Upper lobe of left lung (tissue), 6 donors: ENCODE measurements around the gene FBXW8. TPM values are rescaled to one million over a fixed set of nuclear protein-coding genes. Genes with fewer than 3 reads are reported as not detected.

Experiments
- ATAC-seq, 2 donors: fragments of 200-7000 bp; cut with Tn5 transposase; one replicate each; pipeline ENCODE4 v1.9.1; 2022; ENCODE audit warnings: mild to moderate bottlenecking in 2 of 2, moderate library complexity in 2 of 2; ENCODE audit not compliant: low FRiP score in 2 of 2
- DNase-seq, 2 donors: peaks; one replicate each; pipeline ENCODE4 v3.0.0-alpha.2; 2019 to 2020
- H3K27ac ChIP-seq, 4 donors: fragments of 200-600 bp; sonication (generic); one replicate each; pipeline ENCODE4 v1.5.1; 2016 to 2019
- H3K27me3 ChIP-seq, 4 donors: fragments of 200-600 bp; sonication (generic); one replicate each; pipeline ENCODE4 v1.5.1; 2017 to 2019
- H3K36me3 ChIP-seq, 4 donors: fragments of 200-600 bp; sonication (generic); one replicate each; pipeline ENCODE4 v1.5.1; 2016 to 2019
- H3K4me1 ChIP-seq, 4 donors: fragments of 200-600 bp; sonication (generic); one replicate each; pipeline ENCODE4 v1.5.1; 2018 to 2019
- H3K4me3 ChIP-seq, 4 donors: fragments of 200-600 bp; sonication (generic); one replicate each; pipeline ENCODE4 v1.5.1; 2017 to 2019; ENCODE audit warnings: mild to moderate bottlenecking in 2 of 4, moderate library complexity in 1 of 4
- H3K9me3 ChIP-seq, 4 donors: fragments of 200-600 bp; sonication (generic); one replicate each; pipeline ENCODE4 v1.5.1; 2018 to 2019
- CTCF ChIP-seq, 6 experiments: fragments of 450-650 bp in 4 of 6; fragments of 200-600 bp in 2 of 6; sonication (generic) in 2 of 6; IDR thresholded peaks; one replicate each; pipeline ENCODE4 v1.5.1; 2016 to 2019; ENCODE audit warnings: antibody characterized with exemption in 6 of 6
- EP300 ChIP-seq, 4 donors: sonication (generic); formaldehyde crosslinking; IDR thresholded peaks; one replicate each; pipeline ENCODE4 v1.5.1; 2017; ENCODE audit warnings: antibody characterized with exemption in 4 of 4, control low read depth in 2 of 4
- POLR2A ChIP-seq, 4 donors: fragments of 450-650 bp; IDR thresholded peaks; one replicate each; pipeline ENCODE4 v1.5.1; 2016 to 2017; ENCODE audit warnings: antibody characterized with exemption in 4 of 4, mild to moderate bottlenecking in 2 of 4
- POLR2AphosphoS5 ChIP-seq, 2 donors: sonication (generic); formaldehyde crosslinking; IDR thresholded peaks; one replicate each; pipeline ENCODE4 v1.5.1; 2017; ENCODE audit warnings: antibody characterized with exemption in 2 of 2
- WGBS, 2 donors: methylation state at CpG; one replicate each; pipeline ENCODE4 v1.1.5; 2017 to 2018; 5-methylcytosine and 5-hydroxymethylcytosine counted together
- total RNA-seq, 6 donors: library from RNA; depleted of rRNA in 4 of 6; stranded (reverse); fragments of >200 nt in 4 of 6; gene quantifications; one replicate each; pipeline versions ENCODE4 v1.1.0 to v1.2.1, GENCODE V29; 2016 to 2021
- donor health status: DM: no; HTN: no; CAD: no; lungs with moderate emphysema.
- donor health status: DM: no; HTN: yes; CAD: no; lungs with severe emphysema.

Gene FBXW8
- total RNA-seq, 6 donors from 2014 or later: 14.7 to 52.4 (median 18.6) TPM

DNA sequence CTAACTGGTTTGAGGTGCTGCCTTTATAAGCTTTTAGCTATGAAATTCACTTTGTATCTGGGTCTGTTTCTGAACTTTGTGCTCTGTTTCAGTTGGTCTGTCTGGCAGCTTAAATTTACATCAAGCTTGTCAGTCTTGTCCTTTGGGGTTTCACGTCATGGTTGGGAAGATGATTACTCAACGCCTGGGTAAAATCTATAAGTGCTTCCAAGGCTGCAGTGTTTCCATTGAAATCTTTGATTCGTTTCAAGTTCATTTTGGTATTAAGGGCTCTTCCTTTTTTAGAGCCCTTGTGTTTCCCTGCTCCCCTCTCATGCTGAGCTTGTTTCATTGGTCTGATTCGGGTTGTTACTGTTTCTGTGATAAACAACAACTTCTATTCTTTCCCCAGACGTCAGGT is 58.2 kb downstream of the FBXW8 start:
- no peak for DNase-seq
- no peak for TF ChIP-seq EP300 (IDR thresholded peaks at IDR 0.05)
- TF ChIP-seq CTCF (IDR thresholded peaks at IDR 0.05): no peak
- TF ChIP-seq POLR2AphosphoS5 (IDR thresholded peaks at IDR 0.05): no peak
- no peak for TF ChIP-seq POLR2A (IDR thresholded peaks at IDR 0.05)
- Histone ChIP-seq H3K4me1 (no peaks in the 10 kb centered on the region), H3K4me3 (no peak overlapping the region), H3K27me3 (no peaks in the 10 kb centered on the region), H3K27ac (no peak overlapping the region), H3K9me3 (no peaks in the 10 kb centered on the region), H3K36me3 (peaks cover 0 to 44% (median 13%) of the 10 kb centered on the region in 4 donors)
- 83 to 87% methylated on average over 5 of the region's 5 CpGs for WGBS, 2 donors
- ATAC-seq: no peak

- TF ChIP-seq EP300 (IDR thresholded peaks at IDR 0.05) (no peak), POLR2A (IDR thresholded peaks at IDR 0.05) (no peak), POLR2AphosphoS5 (IDR thresholded peaks at IDR 0.05) (no peak), CTCF (IDR thresholded peaks at IDR 0.05) (no peak)
- no peaks in the 10 kb centered on the region for H3K4me1 ChIP-seq
- peaks cover 0 to 44% (median 13%) of the 10 kb centered on the region in 4 donors for H3K36me3 ChIP-seq
- H3K9me3 ChIP-seq: no peaks in the 10 kb centered on the region
- no peak for DNase-seq
- no peaks in the 10 kb centered on the region for H3K27me3 ChIP-seq
- no peak overlapping the region for H3K27ac ChIP-seq
- WGBS, 2 donors: 82 to 88% methylated on average over 30 of the region's 30 CpGs
- ATAC-seq: no peak
- no peak overlapping the region for H3K4me3 ChIP-seq
Measured at GRCh38 chr12:116969615-116970585, 59.1 kb downstream of the FBXW8 start.

DNA sequence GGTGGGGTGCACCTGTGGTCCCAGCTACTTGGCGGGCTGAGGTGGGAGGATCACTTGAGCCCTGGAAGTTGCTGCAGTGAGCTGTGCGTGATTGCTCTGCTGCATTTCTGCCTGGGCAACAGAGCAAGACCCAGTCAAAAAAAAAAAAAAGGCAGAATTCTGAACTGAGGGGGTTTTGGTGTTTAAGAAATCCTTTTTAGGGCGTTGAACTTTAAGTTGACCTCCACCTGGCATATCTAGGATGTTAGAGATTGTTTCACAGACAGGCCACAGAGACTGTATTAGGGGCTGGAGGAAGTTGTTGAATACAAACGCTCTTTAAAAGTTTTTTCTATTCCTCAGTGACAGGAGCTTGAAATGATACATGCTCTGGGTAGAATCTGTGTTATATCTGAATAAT is 60.5 kb downstream of the FBXW8 start:
- Histone ChIP-seq H3K4me3 (no peak overlapping the region), H3K27ac (no peak overlapping the region), H3K36me3 (peaks cover 0 to 34% (median 10%) of the 10 kb centered on the region in 4 donors), H3K27me3 (no peaks in the 10 kb centered on the region), H3K4me1 (no peaks in the 10 kb centered on the region), H3K9me3 (no peaks in the 10 kb centered on the region)
- TF ChIP-seq EP300 (IDR thresholded peaks at IDR 0.05) (no peak), POLR2AphosphoS5 (IDR thresholded peaks at IDR 0.05) (no peak), CTCF (IDR thresholded peaks at IDR 0.05) (no peak), POLR2A (IDR thresholded peaks at IDR 0.05) (no peak)
- DNase-seq (no peak), ATAC-seq (no peak)
- 92 to 96% methylated on average over 4 of the region's 4 CpGs for WGBS, 2 donors

DNA sequence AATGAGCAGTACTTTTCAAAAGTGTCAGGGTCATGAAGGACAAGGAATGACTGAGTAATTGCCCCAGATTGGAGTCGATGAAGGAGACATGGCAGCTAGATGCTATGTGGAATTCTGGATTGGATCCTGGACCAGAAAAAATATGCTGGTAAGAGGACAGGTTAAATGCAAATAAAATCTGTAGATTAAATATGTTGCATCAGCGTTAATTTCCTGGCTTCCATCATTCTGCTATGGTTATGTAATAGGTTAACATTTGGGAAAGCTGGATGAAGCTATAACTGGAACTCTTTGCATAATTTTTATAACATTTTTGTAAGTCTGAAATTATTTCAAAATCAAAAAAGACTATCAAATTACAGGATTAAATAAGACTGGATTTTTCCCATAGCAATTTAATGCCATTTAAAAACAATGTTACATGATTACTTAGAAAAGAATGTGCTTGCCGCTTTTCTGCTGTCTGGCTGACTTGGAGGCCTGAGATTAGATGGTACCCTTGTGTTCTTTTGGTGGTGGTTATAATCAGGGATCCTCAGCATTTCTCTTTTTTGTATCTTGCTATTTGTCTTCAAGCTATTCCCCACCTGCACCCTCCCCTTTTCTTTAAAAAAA is 65.1 kb downstream of the FBXW8 start:
- DNase-seq: no peak
- Histone ChIP-seq H3K36me3 (peaks cover 0 to 17% (median under 1%) of the 10 kb centered on the region in 4 donors), H3K4me3 (no peak overlapping the region), H3K9me3 (no peaks in the 10 kb centered on the region), H3K27ac (no peak overlapping the region), H3K4me1 (peaks cover 0 to 3% (median 0%) of the 10 kb centered on the region in 4 donors), H3K27me3 (no peaks in the 10 kb centered on the region)
- no peak for ATAC-seq
- WGBS, 2 donors: 88 to 91% methylated on average over 3 of the region's 3 CpGs
- no peak for TF ChIP-seq POLR2AphosphoS5 (IDR thresholded peaks at IDR 0.05)
- no peak for TF ChIP-seq EP300 (IDR thresholded peaks at IDR 0.05)
- no peak for TF ChIP-seq CTCF (IDR thresholded peaks at IDR 0.05)
- TF ChIP-seq POLR2A (IDR thresholded peaks at IDR 0.05): no peak
